HL-60 (cell line): ENCODE measurements around the gene GIPR.

Experiments used
- DNase-seq, 2 experiments: peaks; one replicate each; pipeline ENCODE4 v3.0.0-alpha.2; 2010 to 2020; ENCODE audit warnings: low read depth in 1 of 2, low spot score in 1 of 2
- H3K27ac ChIP-seq: fragments of 250-450 bp; sonication (Bioruptor Pico); replicated peaks from 2 replicates; pipeline ENCODE4 v1.5.1; 2020; ENCODE audit warnings: mild to moderate bottlenecking, moderate library complexity
- H3K27me3 ChIP-seq: fragments of 250-450 bp; sonication (Bioruptor Pico); 2 replicates; pipeline ENCODE4 v1.5.1; 2021; ENCODE audit warnings: mild to moderate bottlenecking, moderate library complexity; ENCODE audit not compliant: insufficient read depth, poor library complexity, severe bottlenecking
- H3K4me3 ChIP-seq: replicated peaks from 2 replicates; pipeline ENCODE4 v1.5.1; 2011; ENCODE audit warnings: mild to moderate bottlenecking, control low read depth, low read length; ENCODE audit not compliant: insufficient read depth
- CTCF ChIP-seq: IDR thresholded peaks from one replicate; pipeline ENCODE4 v1.5.1; 2011; ENCODE audit warnings: low read length, control low read depth, inconsistent platforms; ENCODE audit not compliant: insufficient read depth
- GABPA ChIP-seq: IDR thresholded peaks from 2 replicates; pipeline ENCODE4 v1.6.1; 2012; ENCODE audit warnings: low read depth
- POLR2AphosphoS5 ChIP-seq: IDR thresholded peaks from 2 replicates; pipeline ENCODE4 v1.6.1; 2012; ENCODE audit warnings: low read depth
- SPI1 ChIP-seq: IDR thresholded peaks from 2 replicates; pipeline ENCODE4 v1.6.1; 2012; ENCODE audit warnings: low read depth, mild to moderate bottlenecking, borderline replicate concordance
- TF ChIP-seq, protein P1 (sequence below): IDR thresholded peaks from 2 replicates; pipeline ENCODE4 v1.6.1; 2012; ENCODE audit warnings: low read depth; ENCODE audit not compliant: insufficient replicate concordance

GIPR gene

DNA sequence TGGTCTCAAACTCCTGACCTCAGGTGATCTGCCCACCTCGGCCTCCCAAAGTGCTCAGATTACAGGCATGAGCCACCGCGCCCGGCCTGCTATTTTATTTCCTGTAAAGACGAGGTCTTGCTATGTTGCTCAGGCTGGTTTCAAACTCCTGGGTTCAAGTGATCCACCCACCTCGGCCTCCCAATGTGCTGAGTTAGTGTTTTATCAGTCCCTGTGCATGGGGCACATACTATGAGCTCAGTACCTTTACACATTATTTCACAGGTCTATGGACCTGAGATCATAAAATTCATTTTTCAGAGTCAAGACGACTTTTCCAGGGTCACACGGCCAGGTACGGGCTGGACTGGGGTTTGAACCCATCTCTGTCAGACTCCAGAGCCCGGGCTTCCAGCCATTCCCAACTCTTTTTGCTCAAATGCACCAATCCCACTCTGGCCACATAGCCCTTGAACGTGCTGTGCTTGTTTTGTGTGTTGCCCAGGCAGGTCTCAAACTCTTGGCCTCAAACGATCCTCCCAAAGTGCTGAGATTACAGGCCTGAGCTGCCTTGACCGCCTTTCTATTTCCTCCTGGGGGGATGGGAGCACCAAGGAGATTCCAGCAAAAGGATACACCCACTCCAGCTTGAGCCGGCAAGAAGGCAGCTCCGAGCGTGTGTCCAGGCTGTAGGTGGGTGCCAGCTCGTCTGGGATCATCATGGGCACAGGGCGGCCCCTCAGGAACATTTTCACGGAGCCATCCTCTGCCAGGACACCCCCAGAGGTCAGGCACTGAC lies 29.9 kb upstream of the GIPR start:
- no peak for DNase-seq
- TF ChIP-seq POLR2AphosphoS5 (no peak), GABPA (no peak), CTCF (no peak)
- TF ChIP-seq, protein P1, sequence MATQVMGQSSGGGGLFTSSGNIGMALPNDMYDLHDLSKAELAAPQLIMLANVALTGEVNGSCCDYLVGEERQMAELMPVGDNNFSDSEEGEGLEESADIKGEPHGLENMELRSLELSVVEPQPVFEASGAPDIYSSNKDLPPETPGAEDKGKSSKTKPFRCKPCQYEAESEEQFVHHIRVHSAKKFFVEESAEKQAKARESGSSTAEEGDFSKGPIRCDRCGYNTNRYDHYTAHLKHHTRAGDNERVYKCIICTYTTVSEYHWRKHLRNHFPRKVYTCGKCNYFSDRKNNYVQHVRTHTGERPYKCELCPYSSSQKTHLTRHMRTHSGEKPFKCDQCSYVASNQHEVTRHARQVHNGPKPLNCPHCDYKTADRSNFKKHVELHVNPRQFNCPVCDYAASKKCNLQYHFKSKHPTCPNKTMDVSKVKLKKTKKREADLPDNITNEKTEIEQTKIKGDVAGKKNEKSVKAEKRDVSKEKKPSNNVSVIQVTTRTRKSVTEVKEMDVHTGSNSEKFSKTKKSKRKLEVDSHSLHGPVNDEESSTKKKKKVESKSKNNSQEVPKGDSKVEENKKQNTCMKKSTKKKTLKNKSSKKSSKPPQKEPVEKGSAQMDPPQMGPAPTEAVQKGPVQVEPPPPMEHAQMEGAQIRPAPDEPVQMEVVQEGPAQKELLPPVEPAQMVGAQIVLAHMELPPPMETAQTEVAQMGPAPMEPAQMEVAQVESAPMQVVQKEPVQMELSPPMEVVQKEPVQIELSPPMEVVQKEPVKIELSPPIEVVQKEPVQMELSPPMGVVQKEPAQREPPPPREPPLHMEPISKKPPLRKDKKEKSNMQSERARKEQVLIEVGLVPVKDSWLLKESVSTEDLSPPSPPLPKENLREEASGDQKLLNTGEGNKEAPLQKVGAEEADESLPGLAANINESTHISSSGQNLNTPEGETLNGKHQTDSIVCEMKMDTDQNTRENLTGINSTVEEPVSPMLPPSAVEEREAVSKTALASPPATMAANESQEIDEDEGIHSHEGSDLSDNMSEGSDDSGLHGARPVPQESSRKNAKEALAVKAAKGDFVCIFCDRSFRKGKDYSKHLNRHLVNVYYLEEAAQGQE, result no peak
- H3K27ac ChIP-seq, result no peak overlapping the region

DNA sequence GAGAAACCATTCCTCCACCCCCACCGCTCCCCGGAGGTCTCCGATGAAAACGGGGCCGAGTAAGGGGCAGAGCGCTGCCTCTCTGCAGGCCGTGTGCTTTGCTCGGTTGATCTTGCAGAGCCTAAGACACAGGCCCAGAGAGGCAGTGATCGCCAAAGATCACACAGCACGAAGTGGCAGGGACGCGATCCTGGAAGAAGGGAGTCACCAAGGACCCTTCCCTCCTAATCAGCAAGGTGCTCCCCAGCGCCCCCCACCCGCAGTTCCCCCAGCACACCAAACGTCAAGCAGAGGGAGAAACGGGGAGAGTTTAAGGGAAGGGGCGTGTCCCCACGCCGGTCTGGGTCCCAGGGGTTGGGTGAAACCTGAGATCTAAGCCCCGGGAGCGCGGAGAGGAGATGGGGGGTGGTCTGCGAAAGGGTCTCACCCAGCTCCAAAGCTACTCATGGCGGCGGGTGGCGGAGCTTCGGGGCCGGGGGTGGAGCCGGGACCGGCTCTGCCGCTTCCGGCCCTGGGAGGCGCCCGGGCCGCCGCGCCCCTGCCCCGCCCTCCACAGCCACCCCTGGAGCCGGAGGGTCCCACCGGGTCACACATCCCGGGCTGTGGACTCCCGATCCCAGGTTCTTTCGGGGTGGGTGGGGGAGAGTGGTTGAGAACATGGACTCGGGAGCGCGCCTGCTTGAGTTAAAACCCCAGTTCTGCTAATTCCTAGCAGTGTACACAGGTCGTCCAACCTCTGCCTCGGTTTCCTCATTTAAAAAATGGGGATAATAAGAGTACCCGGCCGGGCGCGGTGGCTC lies 28.9 kb upstream of the GIPR start, which contains the start of gene EML2:
Gene EML2 (minus strand): TSS at position 468 of the 800 bp plus-strand sequence. CDS start 21 bp downstream, at position 447.
- Histone ChIP-seq H3K4me3 (peak within 1 kb of the TSS; percentile 82), H3K27ac (peak within 1 kb of the TSS; percentile 53), H3K27me3 (no peaks in the 10 kb centered on the region)
- TF ChIP-seq GABPA (no peak), POLR2AphosphoS5 (0 out of 2 replicates have a peak, but pooled peaks have one; percentile 22)
- peak in 1 of 2 experiments; percentile 23 for DNase-seq

More for the DNA sequence above, 29.9 kb upstream of the GIPR start:
- H3K27me3 ChIP-seq, result no peaks in the 10 kb centered on the region
- peak overlapping the region; percentile 82 for H3K4me3 ChIP-seq

- H3K4me3 ChIP-seq, result no peak overlapping the region
- peaks cover 14% of the 10 kb centered on the region for H3K27me3 ChIP-seq
- DNase-seq, result no peak
- H3K27ac ChIP-seq, result no peak overlapping the region
- TF ChIP-seq POLR2AphosphoS5 (no peak), CTCF (no peak), SPI1 (no peak), GABPA (no peak)
- TF ChIP-seq, protein P1, result no peak
These were observed 27.2 kb upstream of the GIPR start for GRCh38 chr19:45640849-45641273.
